ENCODE results near the gene OR13J1.
A peak's percentile ranks its signal among the peaks of the same experiment; 100 is the strongest.
"Not testable (repeated sequence)": the region's sequence is repeated elsewhere in the genome, so short reads cannot be mapped to it uniquely, and the experiment has no call there.

Gene OR13J1

GRCh38 chr9:35870351-35870923 is at the start of gene OR13J1:
Gene OR13J1, minus strand, starts transcription at chr9:35870401. Its CDS starts 0 bp downstream, at chr9:35870401.
- DNase-seq, result no peak

- DNase-seq, result no peak
Observed at GRCh38 chr9:35919212-35920008, 49.2 kb upstream of the OR13J1 start.

- DNase-seq, result no peak
Observed at GRCh38 chr9:35918780-35919179, 48.6 kb upstream of the OR13J1 start.

- no peak for DNase-seq
Observed at GRCh38 chr9:35917261-35917660, 47.1 kb upstream of the OR13J1 start.

- DNase-seq, result no peak
Observed at GRCh38 chr9:35915681-35916294, 45.6 kb upstream of the OR13J1 start.

GRCh38 chr9:35914301-35914807 is 44.2 kb upstream of the OR13J1 start:
- DNase-seq, result no peak

GRCh38 chr9:35913429-35913828 is 43.2 kb upstream of the OR13J1 start:
- DNase-seq, result not testable (repeated sequence)

- no peak for DNase-seq
Observed at GRCh38 chr9:35912791-35913400, 42.7 kb upstream of the OR13J1 start.

GRCh38 chr9:35911690-35912089 is 41.5 kb upstream of the OR13J1 start:
- no peak for DNase-seq

- DNase-seq, result peak; percentile 61
Observed at GRCh38 chr9:35910613-35911359, 40.6 kb upstream of the OR13J1 start.

GRCh38 chr9:35909687-35910612 is 39.7 kb upstream of the OR13J1 start:
- no peak for DNase-seq

- DNase-seq, result no peak
Observed at GRCh38 chr9:35909274-35909673, 39.1 kb upstream of the OR13J1 start, which contains the start of gene SPAAR. Gene SPAAR, plus strand, starts transcription at chr9:35909490. Its CDS starts 974 bp downstream, at chr9:35910464.

- no peak for DNase-seq
Observed at GRCh38 chr9:35908504-35909125, 38.4 kb upstream of the OR13J1 start.

GRCh38 chr9:35907711-35908503 is 37.7 kb upstream of the OR13J1 start:
- peak; percentile 94 for DNase-seq

GRCh38 chr9:35906923-35907699 is 36.9 kb upstream of the OR13J1 start:
- peak; percentile 86 for DNase-seq

GRCh38 chr9:35905912-35906679 is 35.9 kb upstream of the OR13J1 start, which contains the start of gene HRCT1:
Gene HRCT1, plus strand, starts transcription at chr9:35906202. Its CDS starts 86 bp downstream, at chr9:35906288.
- DNase-seq, result peak; percentile 95

GRCh38 chr9:35905051-35905781 is 35.0 kb upstream of the OR13J1 start:
- peak; percentile 79 for DNase-seq

GRCh38 chr9:35904338-35904737 is 34.1 kb upstream of the OR13J1 start:
- no peak for DNase-seq

Measured in HCEC 1CT (cell line).